ENCODE results near the gene SLBP.

SLBP gene

DNA sequence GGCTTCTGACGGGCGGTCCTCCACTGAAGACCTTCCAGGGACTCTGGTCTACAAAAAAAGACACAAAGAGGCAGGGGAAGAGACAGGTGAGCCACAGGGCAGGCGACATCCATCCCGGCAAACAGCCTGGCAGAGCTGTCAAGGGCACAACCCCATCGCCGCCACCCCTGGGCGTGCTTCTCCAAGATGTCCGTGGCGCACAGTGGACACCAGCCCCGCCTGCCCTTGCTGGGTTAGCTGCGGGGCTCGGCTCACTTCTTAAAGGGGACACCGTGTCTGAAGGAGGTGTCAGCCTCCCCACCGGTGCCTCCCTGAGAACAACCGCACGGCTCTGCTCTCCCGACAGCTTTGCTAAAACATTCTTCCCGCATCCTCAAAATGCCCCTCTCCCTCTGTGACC is 56.4 kb downstream of the SLBP start:
- TF ChIP-seq GATA2 (IDR thresholded peaks at IDR 0.05; ENCODE audit: low read depth, low read length) (no peak), GATA3 (IDR thresholded peaks at IDR 0.05; ENCODE audit: low read depth, low read length) (no peak)

DNA sequence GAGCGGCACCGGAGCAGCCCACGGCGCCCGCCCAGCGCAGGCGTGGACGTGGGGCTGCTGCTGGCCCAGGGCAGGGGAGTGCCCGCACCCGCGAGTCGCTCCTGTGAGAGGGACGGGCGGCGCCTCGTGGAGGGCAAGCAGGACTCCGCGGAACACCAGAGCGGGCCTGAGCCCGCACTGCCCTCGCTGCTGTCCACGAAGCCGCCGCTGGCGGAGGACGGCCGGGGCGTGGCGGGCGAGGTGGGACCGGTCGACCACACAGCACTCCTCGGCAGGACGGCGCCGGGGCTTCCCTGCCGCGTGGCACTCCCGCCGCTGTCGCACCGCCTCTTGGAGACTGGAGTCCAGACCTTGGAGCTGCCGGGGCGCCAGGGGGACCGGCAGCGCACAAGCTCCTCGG is 57.0 kb downstream of the SLBP start:
- no peak for TF ChIP-seq GATA2 (IDR thresholded peaks at IDR 0.05; ENCODE audit: low read depth, low read length)
- TF ChIP-seq GATA3 (IDR thresholded peaks at IDR 0.05; ENCODE audit: low read depth, low read length) = no peak

DNA sequence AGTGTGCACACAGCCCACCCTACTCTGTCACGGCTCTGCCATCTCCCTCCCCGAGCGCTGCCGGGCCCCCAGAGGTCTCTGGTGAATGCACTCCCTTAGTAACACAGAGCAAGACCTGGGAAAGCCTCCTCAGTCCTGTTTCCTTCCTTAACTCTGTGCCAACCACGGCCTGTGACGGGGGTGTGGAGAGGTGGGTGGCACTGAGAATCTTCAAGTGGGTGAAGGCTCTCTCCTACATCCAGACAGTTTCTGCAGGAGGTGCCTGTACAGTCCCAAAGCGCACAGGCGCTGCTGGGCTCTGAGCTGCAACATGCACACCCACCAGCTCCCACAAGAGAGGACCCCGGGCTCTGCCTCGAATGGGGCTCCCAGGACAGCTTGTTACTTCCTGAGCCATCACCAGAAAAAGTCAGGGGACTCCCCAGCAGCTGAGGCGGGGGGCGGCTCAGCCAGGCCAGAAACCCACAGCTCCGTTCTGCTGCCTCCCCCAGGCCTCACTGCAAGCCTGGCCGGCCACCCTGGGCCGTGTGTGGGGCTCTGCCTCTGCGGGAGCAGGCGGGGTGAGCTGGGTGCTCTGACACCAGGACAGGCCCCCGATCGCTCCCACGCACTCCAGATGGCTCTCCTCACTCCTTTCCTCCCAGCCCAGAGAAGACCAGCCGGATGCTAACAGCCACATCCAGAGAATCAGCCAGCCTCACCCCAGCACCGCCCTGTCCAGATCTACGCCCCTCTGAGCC is 57.7 kb downstream of the SLBP start:
- TF ChIP-seq GATA3 (IDR thresholded peaks at IDR 0.05; ENCODE audit: low read depth, low read length) (no peak), GATA2 (IDR thresholded peaks at IDR 0.05; ENCODE audit: low read depth, low read length) (no peak)

DNA sequence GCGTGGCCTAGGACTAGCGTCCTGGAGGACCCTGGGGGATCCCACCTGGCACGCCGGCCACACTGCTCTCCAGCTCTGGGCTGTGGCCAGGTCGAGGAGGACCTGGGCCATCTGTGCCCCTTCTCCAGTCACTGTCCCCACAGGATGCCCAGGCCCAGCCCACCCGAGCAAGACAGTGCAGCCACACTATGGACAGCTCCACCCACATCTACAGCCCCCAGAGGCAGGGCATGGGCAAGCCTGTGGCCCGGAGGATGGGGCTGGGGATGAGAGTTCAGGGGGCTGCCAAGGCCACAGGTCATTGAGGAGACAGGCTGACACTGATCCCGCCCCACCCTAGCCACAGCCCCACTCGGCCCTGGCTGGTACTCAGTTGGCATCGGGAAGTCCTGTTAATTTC is 58.3 kb downstream of the SLBP start:
- TF ChIP-seq GATA2 (IDR thresholded peaks at IDR 0.05; ENCODE audit: low read depth, low read length) = no peak
- TF ChIP-seq GATA3 (IDR thresholded peaks at IDR 0.05; ENCODE audit: low read depth, low read length) = no peak

DNA sequence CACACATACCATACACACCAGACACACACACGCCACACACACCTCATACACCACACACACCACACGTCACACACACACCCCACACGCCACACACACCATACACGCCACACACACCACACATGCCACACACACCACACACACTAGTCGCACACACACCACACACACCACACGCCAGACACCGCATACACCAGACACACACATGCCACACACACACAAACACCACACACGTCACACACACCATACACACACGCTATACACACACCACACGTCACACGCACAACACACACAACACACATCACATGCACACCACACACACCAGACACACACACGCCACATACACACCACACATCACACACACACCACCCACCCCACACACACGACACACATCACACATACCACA is 60.0 kb downstream of the SLBP start:
- TF ChIP-seq GATA2 (IDR thresholded peaks at IDR 0.05; ENCODE audit: low read depth, low read length) (no peak), GATA3 (IDR thresholded peaks at IDR 0.05; ENCODE audit: low read depth, low read length) (no peak)

DNA sequence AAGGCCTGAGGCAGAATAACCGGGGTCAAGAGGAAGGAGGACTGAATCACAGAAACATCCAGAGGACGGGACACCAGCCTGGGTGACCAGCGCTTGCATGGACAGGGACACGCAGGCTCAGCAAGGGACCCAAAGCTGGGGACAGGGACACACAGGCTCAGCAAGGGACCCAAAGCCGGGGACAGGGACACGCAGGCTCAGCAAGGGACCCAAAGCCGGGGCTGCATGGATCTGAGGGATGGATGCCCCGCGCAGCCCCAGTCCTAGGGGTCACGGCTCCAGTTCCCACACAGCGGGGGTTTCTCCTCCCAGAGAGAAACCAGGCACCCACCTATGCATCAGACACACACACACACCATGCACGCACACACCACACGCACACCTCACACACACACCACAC is 60.5 kb downstream of the SLBP start:
- TF ChIP-seq GATA2 (IDR thresholded peaks at IDR 0.05; ENCODE audit: low read depth, low read length) (no peak), GATA3 (IDR thresholded peaks at IDR 0.05; ENCODE audit: low read depth, low read length) (no peak)

DNA sequence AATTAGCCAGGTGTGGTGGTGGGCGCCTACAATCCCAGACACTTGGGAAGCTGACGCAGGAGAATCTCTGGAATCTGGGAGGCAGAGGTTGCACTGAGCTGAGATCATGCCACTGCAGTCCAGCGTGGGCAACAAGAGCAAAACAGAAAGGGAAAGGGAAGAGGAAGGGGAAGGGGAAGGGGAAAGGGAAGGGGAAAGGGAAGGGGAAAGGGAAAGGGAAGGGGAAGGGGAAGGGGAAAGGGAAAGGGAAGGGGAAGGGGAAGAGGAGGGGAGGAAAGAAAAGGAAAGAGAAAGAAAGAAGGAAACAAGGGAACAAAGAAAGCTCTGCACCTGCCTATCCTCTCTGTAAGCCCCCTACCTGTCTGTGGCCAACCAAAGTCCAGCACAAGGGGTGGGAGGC is 63.2 kb downstream of the SLBP start:
- no peak for TF ChIP-seq GATA3 (IDR thresholded peaks at IDR 0.05; ENCODE audit: low read depth, low read length)

DNA sequence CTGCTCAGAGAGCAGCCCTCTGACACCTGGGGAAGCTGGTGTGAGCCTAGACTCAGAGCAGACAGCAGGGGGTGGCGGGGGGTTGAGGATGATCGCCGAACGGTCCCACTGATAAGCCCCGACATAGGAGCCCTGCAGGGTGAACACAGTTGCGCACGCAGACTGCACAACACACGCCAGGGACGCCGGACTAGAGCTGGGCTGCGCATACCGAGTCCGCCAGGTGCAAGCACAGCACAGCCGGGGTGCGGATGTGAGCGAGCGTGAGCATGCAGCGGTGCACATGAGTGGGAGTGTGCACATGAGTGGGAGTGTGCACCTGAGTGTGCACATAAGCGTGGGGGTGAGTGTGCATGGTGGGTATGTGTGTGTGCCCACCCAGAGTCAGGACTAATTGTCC is 64.7 kb downstream of the SLBP start:
- TF ChIP-seq GATA3 (IDR thresholded peaks at IDR 0.05; ENCODE audit: low read depth, low read length) (no peak), GATA2 (IDR thresholded peaks at IDR 0.05; ENCODE audit: low read depth, low read length) (no peak)

DNA sequence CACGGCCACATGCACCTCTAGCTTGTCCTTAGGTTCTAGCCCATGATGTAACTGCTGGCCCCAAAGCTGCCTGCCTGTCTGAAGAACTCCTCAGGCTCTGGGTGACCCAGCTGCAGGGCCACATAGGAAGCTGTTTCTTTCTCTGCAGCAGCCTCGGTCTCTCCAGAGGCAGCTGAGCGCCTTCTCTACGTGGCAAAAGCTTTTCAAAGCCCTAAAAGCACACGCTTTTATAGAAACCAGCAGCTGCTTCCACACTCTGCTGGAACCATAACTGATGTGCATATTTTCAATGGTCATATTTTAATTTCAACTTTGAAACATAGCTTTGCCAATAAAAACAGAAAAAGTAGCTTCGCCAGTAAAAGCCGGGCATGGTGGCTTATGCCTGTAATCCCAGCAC is 65.4 kb downstream of the SLBP start:
- no peak for TF ChIP-seq GATA3 (IDR thresholded peaks at IDR 0.05; ENCODE audit: low read depth, low read length)
- TF ChIP-seq GATA2 (IDR thresholded peaks at IDR 0.05; ENCODE audit: low read depth, low read length) = no peak

DNA sequence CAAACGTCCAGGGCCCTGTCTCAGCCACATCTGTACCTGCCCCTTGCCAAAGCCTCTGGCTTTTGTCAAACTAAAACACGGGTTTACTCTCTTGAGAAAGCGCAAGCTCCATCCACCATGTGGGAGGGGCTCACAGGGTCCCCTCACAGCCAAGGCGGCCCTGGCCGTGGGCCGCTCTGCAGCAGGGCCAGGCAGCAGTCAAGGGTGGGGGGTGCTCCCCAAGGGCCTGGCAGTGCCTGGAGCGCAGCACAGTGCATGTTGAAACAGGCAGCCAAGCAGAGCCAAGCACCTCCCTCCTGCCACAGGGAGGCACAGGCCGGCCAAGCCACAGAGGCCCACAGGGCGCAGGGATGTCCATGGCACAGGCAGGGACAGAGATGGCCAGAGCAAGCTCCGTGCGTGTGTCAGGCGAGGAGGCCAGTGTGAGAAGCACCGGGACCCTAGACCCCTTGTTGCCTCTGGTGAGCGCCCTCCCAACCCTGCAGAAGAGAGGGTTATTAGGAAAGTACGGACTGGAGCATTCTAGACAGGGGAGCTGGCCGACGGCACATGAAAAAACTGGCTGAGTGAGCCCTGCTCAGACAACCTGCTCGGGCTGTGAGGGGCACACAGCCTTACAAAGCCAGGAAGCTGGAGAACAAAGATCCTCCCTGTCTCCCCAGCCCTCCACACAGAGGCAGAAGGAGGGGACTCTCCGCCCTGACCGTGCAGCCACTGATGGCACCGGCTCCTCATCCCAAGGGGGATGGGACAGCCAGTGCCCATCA is 67.0 kb downstream of the SLBP start:
- no peak for TF ChIP-seq GATA3 (IDR thresholded peaks at IDR 0.05; ENCODE audit: low read depth, low read length)

DNA sequence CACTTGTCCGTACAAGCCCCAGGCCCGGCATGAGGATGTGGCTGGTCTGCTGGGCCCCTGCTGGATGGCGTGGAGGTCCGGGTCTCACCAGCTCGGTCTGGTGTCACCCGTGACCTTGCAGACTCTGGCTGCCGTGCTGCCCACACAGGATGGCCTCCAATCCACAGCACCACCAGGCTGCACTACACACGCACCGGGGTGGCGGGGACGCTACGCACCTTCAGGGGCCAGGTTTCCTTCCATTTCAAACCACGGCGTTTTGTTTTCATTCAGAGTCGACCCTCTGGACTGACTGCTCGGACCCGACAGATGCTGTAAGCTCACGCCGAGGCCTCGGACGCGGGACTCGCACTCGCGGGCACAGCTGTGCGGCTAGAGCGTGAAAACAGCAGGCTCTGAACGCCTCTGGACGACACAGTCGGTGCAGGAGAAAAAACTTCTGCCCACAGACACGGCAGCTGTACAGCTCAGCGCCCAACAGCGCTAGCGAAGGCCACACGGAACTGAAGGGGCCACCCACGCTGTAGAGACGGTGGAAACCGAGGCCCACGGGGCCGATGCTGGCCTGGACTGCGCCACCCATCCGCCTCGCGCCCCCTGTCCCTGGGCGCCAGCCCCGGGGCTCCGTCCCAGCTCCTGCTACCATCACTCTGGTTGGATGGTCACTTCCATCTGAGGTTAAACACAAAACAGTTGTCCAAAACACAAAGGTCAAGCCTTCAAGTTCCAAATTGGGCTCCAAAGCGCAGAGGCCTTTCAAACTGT is 68.0 kb downstream of the SLBP start:
- TF ChIP-seq GATA3 (IDR thresholded peaks at IDR 0.05; ENCODE audit: low read depth, low read length) (no peak), GATA2 (IDR thresholded peaks at IDR 0.05; ENCODE audit: low read depth, low read length) (no peak)

Data from SH-SY5Y (cell line).